Measurements from ENCODE around the gene ETV4. TPM values are rescaled to one million over a fixed set of nuclear protein-coding genes. Genes with fewer than 3 reads are reported as not detected.
"Not testable (repeated sequence)": the region's sequence is repeated elsewhere in the genome, so short reads cannot be mapped to it uniquely, and the experiment has no call there.

The ETV4 gene
- polyA plus RNA-seq, 1 donor: 5.4 TPM

DNA sequence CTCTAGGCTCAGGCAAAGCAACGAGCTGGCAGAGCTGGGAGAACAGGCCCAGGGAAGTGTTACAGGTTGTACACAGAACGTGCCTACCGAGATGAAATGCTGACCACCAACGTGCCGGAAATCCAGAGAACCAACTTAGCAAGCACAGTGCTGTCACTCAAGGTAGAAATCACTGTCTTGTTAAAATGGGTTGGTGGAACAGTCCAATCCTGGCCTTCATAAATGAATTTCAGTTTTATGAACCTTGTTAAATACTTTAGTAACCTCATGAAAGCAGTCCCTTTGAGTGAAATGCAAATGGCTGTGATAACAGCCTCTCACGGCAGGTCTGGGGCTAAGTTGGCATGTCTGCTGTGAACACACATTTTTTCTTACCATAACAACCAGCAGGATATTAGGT is 29.0 kb downstream of the ETV4 start:
- DNase-seq (ENCODE audit: low read depth): no peak

DNA sequence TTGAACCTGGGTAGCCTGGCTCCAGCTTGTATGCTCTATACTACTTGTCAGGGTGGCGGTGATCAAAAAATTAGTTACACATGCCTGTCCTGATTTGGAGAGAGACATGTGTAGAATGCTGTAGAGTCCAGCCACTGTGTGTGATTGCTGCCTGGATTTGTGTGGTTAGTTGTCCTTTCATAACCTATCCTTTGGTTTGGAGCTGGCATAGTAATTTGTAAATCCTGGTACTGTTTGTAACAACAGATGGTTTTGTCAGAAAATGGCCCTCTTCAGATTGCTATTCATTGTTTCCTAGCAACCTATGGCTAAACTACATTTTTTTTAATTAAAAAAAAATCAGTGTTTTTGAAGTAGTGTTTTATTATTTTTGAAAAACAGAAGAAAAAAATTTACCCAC is 30.5 kb downstream of the ETV4 start:
- no peak for DNase-seq (ENCODE audit: low read depth)

DNA sequence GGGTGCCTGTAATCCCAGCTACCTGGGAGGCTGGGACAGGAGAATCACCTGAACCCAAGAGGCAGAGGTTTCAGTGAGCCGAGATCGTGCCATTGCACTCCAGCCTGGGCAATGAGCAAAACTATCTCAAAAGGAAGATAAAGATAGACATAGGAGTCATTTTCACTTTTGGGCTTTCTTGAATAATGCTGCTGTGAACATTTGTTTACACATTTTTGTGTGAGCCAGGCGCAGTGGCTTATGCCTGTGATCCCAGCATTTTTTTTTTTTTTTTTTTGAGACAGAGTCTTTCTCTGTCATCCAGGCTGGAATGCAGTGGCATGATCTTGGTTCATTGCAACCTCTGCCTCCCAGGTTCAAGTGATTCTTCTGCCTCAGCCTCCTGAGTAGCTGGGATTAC is 34.9 kb downstream of the ETV4 start:
- DNase-seq (ENCODE audit: low read depth): not testable (repeated sequence)

DNA sequence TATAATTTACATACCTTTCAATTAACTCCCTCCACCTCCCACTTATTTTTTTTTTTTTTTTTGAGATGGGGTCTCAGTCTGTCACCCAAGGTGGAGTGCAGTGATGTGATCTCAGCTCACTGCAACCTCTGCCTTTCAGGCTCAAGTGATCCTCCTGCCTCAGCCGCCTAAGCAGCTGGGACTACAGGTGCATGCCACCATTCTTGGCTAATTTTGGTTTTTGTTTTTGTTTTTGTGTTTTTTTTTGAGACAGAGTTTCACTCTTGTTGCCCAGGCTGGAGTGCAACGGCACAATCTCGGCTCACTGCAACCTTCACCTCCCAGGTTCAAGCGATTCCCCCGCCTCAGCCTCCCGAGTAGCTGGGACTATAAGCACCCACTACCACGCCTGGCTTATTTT is 36.7 kb downstream of the ETV4 start:
- not testable (repeated sequence) for DNase-seq (ENCODE audit: low read depth)

DNA sequence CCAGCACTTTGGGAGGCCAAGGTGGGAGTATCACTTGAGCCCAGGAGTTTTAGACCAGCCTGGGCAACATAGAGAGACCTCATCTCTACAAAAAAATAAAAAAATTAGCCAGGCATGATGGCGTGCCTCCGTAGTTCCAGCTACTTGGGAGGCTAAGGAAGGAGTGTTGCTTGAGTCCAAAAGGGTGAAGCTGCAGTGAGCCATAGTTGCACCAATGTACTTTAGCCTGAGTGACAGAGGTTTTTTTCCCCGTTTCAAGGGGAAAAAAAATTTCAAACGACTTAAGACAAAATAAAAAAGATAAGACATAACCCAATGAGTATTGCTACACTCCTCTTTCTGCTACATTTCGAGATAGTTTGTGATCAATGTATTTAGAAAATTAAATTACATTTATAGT is 55.5 kb downstream of the ETV4 start:
- DNase-seq (ENCODE audit: low read depth): no peak

DNA sequence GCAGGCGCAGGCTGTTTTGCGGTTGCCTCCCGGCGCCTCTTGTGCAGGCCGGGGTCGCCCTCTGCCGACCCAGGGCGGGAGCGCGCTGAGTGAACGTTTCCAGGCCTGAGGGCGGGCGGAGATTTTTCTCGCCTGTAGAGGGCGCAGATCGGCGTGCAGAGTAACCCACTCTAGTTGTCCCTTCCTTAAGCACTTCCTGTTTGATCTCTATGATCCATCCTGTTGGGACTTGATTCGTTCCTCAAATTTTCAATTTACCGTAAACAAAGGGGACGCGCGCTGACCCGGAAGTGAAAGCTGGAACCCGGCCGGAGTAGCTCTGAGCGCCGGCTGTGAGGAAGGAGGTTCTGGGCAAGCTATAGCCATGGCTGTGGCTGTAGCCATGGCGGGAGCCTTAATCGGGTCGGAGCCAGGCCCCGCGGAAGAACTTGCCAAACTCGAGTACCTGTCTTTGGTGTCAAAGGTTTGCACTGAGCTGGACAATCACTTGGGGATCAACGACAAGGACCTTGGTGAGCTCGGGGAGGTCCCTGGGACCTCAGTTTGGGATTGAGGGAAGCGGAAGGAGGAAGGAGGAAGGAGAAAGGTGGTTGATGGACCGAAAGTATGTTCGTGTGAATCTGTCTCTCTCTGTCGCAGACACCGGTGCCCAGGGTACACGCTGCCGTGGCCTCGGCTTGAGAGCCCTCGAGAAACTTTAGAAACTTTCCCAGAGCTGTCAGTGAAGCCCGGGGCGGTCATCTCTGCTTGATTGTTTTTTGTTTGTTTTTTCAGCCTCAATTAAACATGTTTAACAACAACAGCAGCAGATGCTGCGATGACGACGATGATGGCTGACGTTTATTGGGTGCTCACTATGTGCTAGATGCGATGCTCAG is 62.2 kb downstream of the ETV4 start, which contains the start of gene DHX8:
DHX8 (plus strand) TSS at position 302 of the 878 bp plus-strand sequence; CDS start at position 365, 63 bp downstream.
- DNase-seq (ENCODE audit: low read depth): peak; percentile 97

DNA sequence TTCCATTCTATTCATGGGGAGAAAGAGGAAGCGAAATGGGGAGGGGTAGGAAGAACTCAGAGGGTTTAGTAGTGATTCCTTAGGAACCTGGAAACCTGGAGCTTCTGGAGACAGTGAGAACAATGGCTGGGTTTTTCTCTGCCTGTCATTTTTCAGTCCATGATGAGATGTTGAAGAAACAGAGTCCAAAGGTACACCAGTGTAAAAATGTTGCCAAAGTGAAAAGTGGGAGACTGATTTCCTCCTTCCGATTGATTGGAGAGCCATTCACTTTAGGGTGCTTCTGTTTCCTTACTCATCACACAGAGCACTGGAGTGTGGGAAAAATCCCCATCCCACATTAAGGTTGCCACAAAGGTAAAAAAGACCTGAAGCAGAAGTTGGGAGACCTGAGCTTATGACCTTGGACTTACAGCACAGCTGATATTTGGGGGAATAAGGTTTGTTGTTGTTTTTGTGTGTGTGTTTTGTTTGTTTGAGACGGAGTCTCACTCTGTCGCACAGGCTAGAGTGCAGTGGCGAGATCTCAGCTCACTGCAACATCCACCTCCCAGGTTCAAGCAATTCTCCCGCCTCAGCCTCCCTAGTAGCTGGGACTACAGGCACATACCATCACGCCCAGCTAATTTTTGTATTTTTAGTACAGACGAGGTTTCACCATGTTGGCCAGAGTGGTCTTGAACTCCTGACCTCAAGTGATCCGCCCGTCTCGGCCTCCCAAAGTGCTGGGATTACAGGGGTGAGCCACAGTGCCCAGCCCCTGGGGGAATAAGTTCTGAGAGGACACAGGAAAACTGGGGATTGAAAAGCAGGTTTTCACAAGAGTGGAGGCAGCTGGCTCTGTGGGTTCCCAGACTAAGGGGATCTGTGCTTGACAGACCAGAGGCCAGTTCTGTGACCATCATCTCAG is 63.8 kb downstream of the ETV4 start:
- DNase-seq (ENCODE audit: low read depth): no peak

DNA sequence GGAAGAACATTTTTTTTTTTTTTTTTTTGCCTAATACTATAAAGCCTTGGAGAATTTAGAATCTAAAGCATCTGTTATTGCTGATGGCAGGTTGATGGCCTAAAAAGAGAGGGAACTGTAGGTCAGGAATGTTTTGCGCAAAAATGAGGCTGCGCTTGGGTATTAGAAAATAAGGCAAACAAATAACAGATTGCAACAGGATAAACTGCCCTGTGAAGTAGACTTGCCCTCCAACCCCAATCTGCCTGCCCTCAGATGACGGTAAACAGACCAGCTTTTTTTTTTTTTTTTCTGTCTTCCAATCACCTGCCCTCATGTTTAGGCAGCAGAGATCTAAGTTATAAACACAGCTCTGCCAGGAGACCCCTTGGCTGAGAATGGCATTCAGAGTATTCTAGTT is 66.2 kb downstream of the ETV4 start:
- DNase-seq (ENCODE audit: low read depth): no peak

Other genes with a start within 250 kb of the ETV4 start
- gene ARL4D, start 147.3 kb downstream of the ETV4 start, polyA plus RNA-seq (ENCODE audit: insufficient read length): 8.5 TPM
- 23.8 TPM for gene DHX8, start 62.4 kb downstream of the ETV4 start, polyA plus RNA-seq (ENCODE audit: insufficient read length)
- 10.4 TPM for gene MEOX1, start 115.6 kb upstream of the ETV4 start, polyA plus RNA-seq (ENCODE audit: insufficient read length)
- not detected for gene SOST, start 212.5 kb upstream of the ETV4 start, polyA plus RNA-seq (ENCODE audit: insufficient read length)
- 74.0 TPM for gene DUSP3, start 232.6 kb upstream of the ETV4 start, polyA plus RNA-seq (ENCODE audit: insufficient read length)
- 0.05 TPM for gene CFAP97D1, start 234.1 kb upstream of the ETV4 start, polyA plus RNA-seq (ENCODE audit: insufficient read length)